GM12864 (cell line): ENCODE measurements around the gene PSMB5.

ENCODE experiments used
- DNase-seq: peaks from one replicate; pipeline ENCODE4 v3.0.0-alpha.2; 2011; ENCODE audit warnings: low read depth
- H3K4me3 ChIP-seq: 2 replicates; pipeline ENCODE4 v1.5.1; 2011; ENCODE audit warnings: mild to moderate bottlenecking, low read depth, low read length, control low read depth
- CTCF ChIP-seq: IDR thresholded peaks from 2 replicates; pipeline ENCODE4 v1.5.1; 2011; ENCODE audit warnings: low read depth, mild to moderate bottlenecking, moderate library complexity, low read length, control low read depth, inconsistent platforms; ENCODE audit errors: missing control alignments

PSMB5 gene

GRCh38 chr14:22980672-22981089, 54.0 kb downstream of the PSMB5 start:
- no peak for TF ChIP-seq CTCF
- H3K4me3 ChIP-seq = no peak overlapping the region
- DNase-seq = no peak

- H3K4me3 ChIP-seq = no peak overlapping the region
- no peak for TF ChIP-seq CTCF
- DNase-seq = no peak
Observed at GRCh38 chr14:22979748-22980392, 54.8 kb downstream of the PSMB5 start.

GRCh38 chr14:22978981-22979671, 55.6 kb downstream of the PSMB5 start:
- no peak overlapping the region for H3K4me3 ChIP-seq
- no peak for DNase-seq
- no peak for TF ChIP-seq CTCF

- no peak for TF ChIP-seq CTCF
- H3K4me3 ChIP-seq = no peak overlapping the region
- no peak for DNase-seq
Observed at GRCh38 chr14:22978487-22978837, 56.2 kb downstream of the PSMB5 start.

GRCh38 chr14:22977684-22978486, 56.8 kb downstream of the PSMB5 start:
- no peak for DNase-seq
- no peak for TF ChIP-seq CTCF
- no peak overlapping the region for H3K4me3 ChIP-seq

- H3K4me3 ChIP-seq = no peak overlapping the region
- no peak for TF ChIP-seq CTCF
- DNase-seq = no peak
Observed at GRCh38 chr14:22977434-22977683, 57.3 kb downstream of the PSMB5 start.
